ENCODE measurements around the gene C1GALT1. TPM values are rescaled to one million over a fixed set of nuclear protein-coding genes. Genes with fewer than 3 reads are reported as not detected.

The C1GALT1 gene
- total RNA-seq, 1 experiment from 2014 or later: 27.2 TPM

DNA sequence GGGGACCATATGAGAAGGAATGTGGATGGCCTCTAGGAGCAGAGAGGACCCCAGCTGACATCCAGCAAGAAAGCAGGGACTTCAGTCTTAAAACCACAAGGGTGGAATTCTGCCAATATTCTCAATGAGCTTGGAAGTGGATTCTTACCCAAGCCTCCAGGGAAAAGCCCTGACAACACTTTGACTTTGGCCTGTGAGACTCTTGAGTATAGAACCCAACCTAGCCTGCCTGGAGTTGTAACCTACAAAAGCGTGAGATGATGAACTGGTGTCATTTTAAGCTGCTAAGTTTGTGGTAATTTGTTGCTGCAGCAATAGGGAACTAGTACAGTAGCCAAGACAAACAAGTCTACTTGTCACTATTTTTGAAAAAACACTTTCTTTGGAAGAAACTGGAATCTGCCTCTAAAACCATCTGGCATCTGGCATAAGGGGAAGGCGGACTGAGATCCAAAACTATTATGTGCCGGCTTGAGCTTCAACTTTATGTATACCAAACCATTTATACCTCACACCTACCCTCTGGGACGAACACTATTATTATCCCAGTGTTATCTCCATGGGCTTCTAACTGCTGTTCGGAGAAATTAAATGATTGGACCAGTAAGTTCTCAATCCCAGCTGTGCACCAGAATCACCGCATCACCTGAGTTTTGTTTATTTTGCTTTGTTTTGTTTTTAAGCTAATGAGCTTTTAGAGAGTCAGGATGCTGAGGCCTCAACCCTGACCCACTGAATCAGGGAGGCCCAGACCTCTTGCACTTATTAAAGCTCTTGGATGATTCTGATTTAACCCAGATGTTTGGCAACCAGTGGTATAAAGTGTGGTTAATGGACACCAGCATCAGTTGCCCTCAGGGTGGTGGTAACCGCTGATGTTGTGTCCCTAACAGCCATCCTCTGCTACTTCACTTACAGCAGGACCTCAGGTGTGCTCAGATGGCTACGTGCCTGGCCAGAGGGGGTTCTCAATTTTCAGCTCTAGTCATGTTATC lies 83.0 kb downstream of the C1GALT1 start:
- Histone ChIP-seq H3K36me3 (ENCODE audit: control insufficient read depth in 1 of 2, insufficient read depth in 2 of 2, low read length in 2 of 2) (no peaks in the 10 kb centered on the region), H3K4me3 (replicated peaks in 1 of 2; ENCODE audit: low read depth in 1 of 2, low read length in 2 of 2) (no peak overlapping the region), H3K79me2 (ENCODE audit: insufficient read depth, low read length) (no peaks in the 10 kb centered on the region), H2AFZ (ENCODE audit: low read depth, low read length, poor library complexity, severe bottlenecking) (no peak overlapping the region), H3K9ac (ENCODE audit: low read length) (no peak overlapping the region), H3K27me3 (ENCODE audit: insufficient read depth, low read length) (no peaks in the 10 kb centered on the region), H3K27ac (ENCODE audit: low read depth, low read length) (no peak overlapping the region), H3K9me2 (ENCODE audit: insufficient read depth) (no peaks in the 10 kb centered on the region), H3K9me3 (ENCODE audit: control insufficient read depth in 1 of 2, insufficient read depth in 1 of 2, low read depth in 1 of 2, low read length in 2 of 2) (no peaks in the 10 kb centered on the region), H3K4me1 (ENCODE audit: control insufficient read depth in 1 of 2, insufficient read depth in 2 of 2, low read length in 2 of 2) (peaks cover 0 to 6% of the 10 kb centered on the region in 2 experiments; a peak in 1 of 4 replicates), H3K4me2 (ENCODE audit: low read length) (no peak overlapping the region), H4K20me1 (ENCODE audit: insufficient read depth) (no peaks in the 10 kb centered on the region)
- RAD21 ChIA-PET (ENCODE audit: low non-redundant PET in 1 of 2, low total read pairs in 2 of 2, uncharacterized antibody in 2 of 2, unreplicated experiment in 2 of 2): no interaction called here
- POLR2A ChIA-PET: no interaction called here
- TF ChIP-seq JUND (IDR thresholded peaks at IDR 0.05) (no peak), EZH2phosphoT487 (IDR thresholded peaks at IDR 0.05; ENCODE audit: borderline replicate concordance) (no peak), ZFX (IDR thresholded peaks at IDR 0.05) (no peak), SP1 (IDR thresholded peaks at IDR 0.05; ENCODE audit: low read depth) (no peak), POLR2A (IDR thresholded peaks at IDR 0.05; ENCODE audit: borderline replicate concordance, extremely low read depth, insufficient read depth, insufficient read length) (no peak), RAD21 (IDR thresholded peaks at IDR 0.05; ENCODE audit: low read depth) (no peak), CEBPB (IDR thresholded peaks at IDR 0.05; ENCODE audit: low read depth) (no peak), FOSL1 (IDR thresholded peaks at IDR 0.05; ENCODE audit: low read depth) (no peak), ZNF274 (IDR thresholded peaks at IDR 0.05; ENCODE audit: low read depth, low read length) (no peak), EGR1 (IDR thresholded peaks at IDR 0.05; ENCODE audit: low read depth) (no peak), SIN3A (IDR thresholded peaks at IDR 0.05; ENCODE audit: low read depth) (no peak), CBX3 (IDR thresholded peaks at IDR 0.05; ENCODE audit: low read depth) (no peak), EZH2 (IDR thresholded peaks at IDR 0.05) (no peak), POLR2AphosphoS5 (IDR thresholded peaks at IDR 0.05; ENCODE audit: low read depth, low read length) (no peak), YY1 (IDR thresholded peaks at IDR 0.05; ENCODE audit: extremely low read depth, insufficient replicate concordance, low read depth, low read length) (no peak), TCF7L2 (IDR thresholded peaks at IDR 0.05; ENCODE audit: borderline replicate concordance, extremely low read depth, insufficient read depth, insufficient read length) (no peak), ELF1 (IDR thresholded peaks at IDR 0.05; ENCODE audit: borderline replicate concordance, low read depth) (no peak)
- TF ChIP-seq, protein P1, sequence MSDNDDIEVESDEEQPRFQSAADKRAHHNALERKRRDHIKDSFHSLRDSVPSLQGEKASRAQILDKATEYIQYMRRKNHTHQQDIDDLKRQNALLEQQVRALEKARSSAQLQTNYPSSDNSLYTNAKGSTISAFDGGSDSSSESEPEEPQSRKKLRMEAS (IDR thresholded peaks at IDR 0.05): no peak
- TF ChIP-seq, protein P2, sequence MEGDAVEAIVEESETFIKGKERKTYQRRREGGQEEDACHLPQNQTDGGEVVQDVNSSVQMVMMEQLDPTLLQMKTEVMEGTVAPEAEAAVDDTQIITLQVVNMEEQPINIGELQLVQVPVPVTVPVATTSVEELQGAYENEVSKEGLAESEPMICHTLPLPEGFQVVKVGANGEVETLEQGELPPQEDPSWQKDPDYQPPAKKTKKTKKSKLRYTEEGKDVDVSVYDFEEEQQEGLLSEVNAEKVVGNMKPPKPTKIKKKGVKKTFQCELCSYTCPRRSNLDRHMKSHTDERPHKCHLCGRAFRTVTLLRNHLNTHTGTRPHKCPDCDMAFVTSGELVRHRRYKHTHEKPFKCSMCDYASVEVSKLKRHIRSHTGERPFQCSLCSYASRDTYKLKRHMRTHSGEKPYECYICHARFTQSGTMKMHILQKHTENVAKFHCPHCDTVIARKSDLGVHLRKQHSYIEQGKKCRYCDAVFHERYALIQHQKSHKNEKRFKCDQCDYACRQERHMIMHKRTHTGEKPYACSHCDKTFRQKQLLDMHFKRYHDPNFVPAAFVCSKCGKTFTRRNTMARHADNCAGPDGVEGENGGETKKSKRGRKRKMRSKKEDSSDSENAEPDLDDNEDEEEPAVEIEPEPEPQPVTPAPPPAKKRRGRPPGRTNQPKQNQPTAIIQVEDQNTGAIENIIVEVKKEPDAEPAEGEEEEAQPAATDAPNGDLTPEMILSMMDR (IDR thresholded peaks at IDR 0.05 in 2 of 3, conservative IDR thresholded peaks at IDR 0.05 in 1 of 3; ENCODE audit: borderline replicate concordance in 1 of 3, insufficient read depth in 1 of 3, low read depth in 2 of 3, low read length in 2 of 3): no peak
- TF ChIP-seq, protein P3, sequence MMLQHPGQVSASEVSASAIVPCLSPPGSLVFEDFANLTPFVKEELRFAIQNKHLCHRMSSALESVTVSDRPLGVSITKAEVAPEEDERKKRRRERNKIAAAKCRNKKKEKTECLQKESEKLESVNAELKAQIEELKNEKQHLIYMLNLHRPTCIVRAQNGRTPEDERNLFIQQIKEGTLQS (IDR thresholded peaks at IDR 0.05): no peak
- BruUV-seq (replicated peaks): no TSS peak
- no peak for ATAC-seq
- intact Hi-C loops (cut with micrococcal nuclease): no loop called here
- no peak for DNase-seq (ENCODE audit: low read depth, low spot score)
- CTCF ChIA-PET: no interaction called here

Measured in HCT116 (cell line).